Activated CD8-positive, alpha-beta memory T cell treated with anti-CD3 and anti-CD28 coated beads, Interleukin-2, amount 50 U/mL, for 24 hours (primary cell): ENCODE measurements around the gene NEURL2.

Source experiments
- DNase-seq: peaks from one replicate; pipeline ENCODE4 v3.0.0-alpha.2; 2020; ENCODE audit errors: extremely low read depth

The NEURL2 gene

DNA sequence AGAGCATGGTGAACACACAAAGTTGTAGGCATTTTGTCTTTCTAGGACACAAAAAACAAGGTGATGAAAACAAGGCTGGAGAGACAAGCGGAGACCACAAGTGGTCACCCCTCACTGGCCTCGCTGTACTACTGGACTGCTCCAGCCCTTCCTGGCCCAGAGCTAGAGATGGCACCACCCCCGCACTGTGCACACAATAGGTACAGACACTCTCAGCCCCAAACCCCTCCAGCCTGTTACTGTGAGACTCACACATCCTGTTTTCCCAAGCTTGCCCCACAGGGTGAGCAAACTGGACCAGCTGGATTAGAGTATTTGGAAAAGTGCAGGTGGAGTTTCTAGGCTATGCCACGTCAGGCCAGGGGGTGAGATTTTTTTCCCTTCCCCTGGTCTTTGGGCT, 18.4 kb downstream of the NEURL2 start:
- DNase-seq = no peak

DNA sequence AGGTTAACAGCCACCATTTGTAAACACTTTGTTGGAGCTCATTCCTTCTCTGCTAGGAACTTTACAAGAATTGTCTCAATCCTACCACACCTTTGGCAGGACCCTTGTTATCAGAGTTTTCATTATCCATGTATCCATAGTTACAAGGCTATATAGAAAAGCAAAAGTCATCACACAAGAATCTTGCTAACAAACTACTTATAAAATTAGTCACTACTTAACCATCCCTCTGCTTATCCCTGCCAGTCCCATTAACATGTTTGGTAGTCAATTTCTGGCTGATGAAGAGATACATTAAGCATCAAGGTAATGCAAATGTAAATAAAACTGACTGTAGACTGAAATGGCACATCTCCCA, 23.2 kb downstream of the NEURL2 start:
- no peak for DNase-seq

DNA sequence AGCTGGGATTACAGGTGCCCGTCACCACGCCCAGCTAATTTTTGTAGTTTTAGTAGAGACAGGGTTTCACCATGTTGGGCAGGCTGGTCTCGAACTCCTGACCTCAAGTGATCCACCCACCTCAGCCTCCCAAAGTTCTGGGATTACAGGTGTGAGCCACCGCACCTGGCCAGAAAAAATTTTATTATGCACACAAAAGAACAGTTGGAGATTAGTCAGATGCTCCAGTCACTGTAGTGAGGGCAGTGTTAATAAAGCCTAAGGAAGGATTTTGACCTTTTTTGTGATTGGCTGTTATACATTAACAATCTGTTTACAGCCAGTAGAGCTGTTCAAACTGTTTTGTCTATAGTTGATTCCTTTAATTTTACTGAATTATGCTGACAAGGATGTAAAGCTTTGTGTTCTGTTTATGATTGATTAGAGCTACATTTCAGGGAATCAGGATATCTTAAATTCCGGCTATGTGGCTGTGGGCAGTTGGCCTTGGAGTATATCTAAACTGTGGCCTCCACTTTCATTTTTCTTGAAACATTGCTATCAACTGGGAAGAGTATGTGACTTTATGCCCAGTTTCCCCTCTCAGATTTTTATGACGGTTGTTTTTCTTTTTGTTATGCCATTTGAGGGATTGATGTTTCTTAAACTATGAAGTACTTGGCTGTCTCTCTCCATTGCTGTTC, 23.7 kb downstream of the NEURL2 start:
- no peak for DNase-seq

DNA sequence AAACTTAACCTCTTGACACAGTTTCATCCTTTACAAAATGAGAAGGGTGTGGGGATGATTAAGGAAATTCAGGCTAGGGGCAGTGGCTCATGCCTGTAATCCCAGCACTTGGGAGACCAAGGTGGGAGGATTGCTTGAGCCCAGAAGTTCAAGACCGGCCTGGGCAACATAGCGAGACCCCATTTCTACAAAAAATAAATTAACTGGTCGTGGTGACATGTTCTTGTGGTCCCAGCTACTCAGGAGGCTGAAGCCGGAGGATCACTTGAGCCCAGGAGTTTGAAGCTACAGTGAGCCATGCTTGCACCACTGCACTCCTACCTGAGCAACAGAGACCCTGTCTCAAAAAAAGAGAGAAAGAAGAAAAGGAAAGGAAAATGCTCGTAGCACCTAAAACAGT, 24.6 kb downstream of the NEURL2 start:
- no peak for DNase-seq

DNA sequence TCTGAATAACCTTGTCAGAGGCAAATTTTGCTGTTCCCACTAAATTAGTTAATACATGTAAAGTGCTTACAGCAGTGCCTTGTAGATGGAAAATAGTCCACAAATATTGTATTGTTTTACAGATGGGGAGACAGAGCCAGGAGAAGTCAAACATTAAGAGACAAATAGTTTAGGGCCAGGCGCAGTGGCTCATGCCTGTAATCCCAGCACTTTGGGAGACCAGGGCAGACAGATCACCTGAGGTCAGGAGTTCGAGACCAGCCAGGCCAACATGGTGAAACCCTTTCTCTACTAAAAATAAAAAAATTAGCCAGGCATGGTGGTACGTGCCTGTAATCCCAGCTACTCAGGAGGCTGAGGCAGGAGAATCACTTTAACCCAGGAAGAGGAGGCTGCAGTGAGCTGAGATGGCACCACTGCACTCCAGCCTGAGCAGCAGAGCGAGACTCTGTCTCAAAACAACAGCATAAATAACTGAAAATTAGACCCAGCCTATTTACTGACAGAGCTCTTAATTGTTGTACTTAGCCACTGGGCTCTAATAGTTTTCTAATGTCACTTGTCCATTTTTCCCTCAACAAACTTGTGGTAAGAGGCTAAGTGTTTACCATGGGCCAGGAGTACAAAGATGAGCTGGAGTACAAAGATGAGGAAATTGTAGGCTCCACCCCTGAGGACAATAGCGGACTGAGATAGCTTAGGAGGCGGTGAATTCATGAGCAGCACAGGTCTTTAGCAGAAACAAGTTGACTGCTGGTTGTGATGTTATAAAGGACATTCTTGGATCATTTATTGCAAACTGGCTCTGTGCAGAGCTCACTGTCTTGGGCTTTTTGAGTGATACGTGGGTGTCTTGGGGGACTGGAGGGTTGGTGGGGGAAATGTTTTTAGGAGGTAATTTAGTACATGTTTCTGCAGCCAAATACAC, 27.2 kb downstream of the NEURL2 start:
- DNase-seq = no peak

DNA sequence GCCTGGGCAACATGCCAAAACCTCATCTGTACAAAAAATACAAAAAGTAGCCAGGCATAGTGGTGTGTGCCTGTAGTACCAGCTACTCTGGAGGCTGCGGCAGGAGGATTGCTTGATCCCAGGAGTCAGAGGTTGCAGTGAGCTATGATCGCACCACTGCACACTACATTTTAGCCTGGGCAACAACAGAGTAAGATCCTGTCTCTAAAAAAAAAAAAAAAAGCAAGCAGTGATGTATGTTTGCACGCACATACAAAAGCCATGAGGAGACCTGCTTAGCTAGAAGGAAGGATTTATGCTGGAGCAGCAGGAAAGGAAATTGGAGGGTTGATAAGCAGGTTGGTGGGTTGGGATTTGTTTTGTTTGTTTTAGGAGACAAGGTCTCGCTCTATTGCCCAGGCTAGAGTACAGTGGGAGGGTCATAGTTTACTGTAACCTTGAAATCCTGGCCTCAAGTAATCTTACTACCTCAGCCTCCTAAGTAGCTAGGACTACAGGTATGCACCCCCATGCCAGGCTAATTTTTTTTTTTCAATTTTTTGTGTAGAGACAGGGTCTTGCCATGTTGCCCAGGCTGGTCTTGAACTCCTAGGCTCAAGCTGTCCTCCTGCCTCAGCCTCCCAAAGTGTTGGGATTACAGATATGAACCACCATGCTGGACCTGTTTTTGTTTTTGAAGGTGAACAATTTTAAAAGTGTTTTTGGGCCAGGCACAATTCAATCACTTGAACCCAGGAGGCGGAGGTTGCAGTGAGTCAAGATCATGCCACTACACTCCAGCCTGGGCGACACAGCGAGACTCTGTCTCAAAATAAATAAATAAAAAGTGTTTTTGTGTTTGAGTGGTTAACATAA, 29.6 kb downstream of the NEURL2 start:
- DNase-seq = no peak

DNA sequence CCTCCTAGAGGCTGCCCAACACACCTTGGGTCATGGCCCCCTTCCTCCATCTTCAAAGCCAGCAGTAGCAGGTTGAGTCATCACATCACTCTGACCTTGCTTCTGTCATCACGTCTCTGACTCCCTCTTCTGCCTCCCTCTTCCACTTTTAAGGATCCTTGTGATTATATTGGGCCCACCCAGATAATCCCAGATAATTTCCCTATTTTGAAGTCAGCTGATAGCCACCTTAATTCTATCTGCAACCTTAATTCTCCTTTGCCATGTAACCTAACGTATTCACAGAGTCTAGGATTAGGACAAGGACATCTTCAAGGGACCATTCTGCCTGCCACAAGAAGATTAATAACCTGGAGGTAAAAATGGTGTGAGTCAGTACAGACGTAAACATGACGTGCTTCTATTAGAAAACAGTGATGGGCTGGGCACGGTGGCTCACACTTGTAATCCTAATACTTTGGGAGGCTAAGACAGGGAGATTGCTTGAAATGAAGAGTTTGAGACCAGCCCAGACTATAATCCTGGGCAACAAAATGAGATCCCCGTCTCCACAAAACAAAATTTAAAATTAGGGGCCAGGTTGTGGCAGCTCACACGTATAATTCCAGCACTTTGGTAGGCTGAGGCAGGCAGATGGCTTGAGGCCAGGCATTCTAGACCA, 30.3 kb downstream of the NEURL2 start:
- no peak for DNase-seq

DNA sequence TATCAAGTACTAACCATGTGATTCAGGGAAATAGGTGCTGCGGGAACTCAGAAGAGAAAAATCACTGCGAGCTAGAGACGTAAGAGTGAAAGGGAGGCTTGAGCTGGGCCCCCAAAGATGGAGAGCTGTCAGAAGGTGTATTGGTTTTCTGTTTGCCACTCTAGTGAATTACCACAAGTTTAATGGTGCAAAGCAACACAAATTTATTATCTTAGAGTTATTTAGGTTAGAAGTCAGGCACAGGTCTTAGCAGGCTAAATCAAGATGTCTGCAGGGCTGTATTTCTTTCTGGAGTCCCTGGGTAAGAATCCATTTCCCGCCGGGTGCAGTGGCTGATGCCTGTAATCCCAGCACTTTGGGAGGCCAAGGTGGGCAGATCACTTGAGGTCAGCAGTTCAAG, 31.1 kb downstream of the NEURL2 start:
- no peak for DNase-seq

DNA sequence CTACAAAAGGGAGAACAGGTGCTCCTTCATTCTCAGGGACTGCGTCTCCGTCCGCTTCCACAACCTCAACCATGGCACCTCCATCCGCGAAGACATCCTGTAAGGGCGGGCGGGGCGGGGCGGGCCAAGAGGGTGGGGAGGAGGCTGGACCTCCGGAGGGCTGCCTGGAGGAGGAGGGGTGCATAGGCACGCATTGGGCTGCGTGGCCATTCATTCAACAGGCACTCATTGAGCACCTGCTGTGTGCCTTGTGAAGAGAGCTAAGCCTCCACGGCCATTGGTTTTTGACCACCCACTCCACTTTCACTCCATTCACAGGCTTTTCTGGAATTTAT, 33.2 kb downstream of the NEURL2 start:
- no peak for DNase-seq

DNA sequence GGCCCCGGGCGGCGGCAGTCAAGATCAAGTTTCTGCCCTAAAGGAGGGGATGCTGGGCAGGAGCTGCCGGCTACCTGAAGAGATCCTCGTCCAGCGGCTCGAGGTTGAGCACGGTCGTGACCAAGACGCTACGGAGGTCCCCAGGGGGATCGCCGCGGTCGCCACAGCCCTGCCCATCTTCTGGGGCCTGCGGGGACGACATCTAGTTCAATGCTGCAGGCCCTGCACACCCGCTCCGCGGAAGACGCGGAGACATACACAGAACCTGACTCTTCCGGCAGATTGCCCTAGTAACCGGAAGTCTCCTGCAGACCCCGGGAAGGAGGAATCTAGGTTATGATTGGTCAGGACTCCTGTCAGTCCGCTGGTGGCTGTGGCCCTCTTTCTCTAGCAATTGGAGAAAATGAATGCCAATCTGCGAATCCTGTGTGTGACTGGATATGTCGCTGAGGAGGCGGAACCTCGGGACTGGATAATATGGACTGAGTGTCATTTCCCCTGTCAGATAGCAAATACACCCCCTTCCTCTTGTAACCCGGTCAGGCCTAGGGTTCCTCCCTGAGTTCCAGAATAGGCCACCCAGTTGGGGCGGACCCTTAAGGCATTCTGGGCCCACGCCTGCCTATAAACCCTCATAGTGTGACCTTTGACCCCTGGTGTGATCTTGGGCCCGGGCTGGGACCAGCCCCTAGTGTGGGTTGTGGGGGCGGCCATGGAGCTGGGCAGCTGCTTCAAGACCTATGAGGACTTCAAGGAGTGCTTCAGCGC, 33.7 kb downstream of the NEURL2 start, which contains the start of the genes ACOT8 and ZSWIM3:
Gene ACOT8, minus strand, starts transcription at position 279 of the 768 bp plus-strand sequence. Its CDS starts 77 bp downstream, at position 202.
Gene ZSWIM3, plus strand, starts transcription at position 501 of the 768 bp plus-strand sequence. Its CDS starts 212 bp downstream, at position 713.
- peak; percentile 87 for DNase-seq

DNA sequence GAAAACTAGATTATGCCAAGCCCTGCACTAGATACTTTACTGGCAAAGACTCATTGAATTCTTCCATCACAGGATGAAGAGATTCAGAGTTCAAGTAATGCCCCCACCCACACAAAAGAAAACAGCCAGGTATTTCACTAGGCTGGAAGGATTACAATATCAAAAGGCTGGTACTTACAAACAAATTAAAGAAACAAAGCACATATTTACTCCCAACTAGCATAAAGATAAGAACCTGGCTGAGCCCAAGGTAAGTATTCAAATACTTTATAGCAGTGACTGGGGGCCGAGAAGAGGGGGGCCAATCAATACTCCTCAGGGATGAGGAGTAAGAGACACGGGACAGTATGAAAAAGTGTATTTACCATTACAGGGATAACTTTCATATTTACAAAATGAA, 37.5 kb downstream of the NEURL2 start:
- no peak for DNase-seq

DNA sequence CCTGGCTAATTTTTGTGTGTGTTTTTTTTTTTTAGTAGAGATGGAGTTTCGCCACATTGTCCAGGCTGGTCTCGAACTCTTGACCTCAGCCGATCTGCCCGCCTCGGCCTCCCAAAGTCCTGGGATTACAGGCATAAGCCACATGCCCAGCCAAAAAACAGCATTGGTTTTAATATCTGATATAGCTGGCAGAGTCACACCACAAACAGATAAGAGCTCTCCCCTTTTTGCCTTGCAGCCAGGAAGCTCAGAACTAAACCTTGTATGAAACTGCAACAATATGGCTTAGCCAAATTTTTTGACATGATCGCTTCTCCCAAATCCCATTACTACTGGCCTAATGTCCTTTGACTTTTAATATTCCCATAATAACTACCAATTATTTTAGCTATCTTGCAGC, 38.7 kb downstream of the NEURL2 start:
- DNase-seq = no peak

DNA sequence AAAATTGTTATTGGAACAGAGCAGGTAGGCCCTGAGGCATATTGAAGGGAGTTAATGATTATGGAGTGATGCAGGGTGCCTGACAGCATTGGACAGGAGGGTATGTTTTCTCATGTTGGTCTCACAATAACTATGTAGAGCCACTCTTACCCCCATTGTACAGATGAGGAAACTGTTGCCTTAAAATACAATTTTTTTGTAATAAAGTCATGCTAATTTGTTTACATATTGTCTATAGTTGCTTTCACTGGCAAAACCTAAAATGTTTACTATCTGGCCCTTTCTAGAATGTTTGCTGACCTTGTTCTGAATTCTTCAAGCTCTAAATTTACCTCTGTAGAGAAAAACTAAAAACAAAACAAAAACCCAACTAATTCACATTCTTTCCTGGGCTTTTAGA, 39.5 kb downstream of the NEURL2 start:
- no peak for DNase-seq

DNA sequence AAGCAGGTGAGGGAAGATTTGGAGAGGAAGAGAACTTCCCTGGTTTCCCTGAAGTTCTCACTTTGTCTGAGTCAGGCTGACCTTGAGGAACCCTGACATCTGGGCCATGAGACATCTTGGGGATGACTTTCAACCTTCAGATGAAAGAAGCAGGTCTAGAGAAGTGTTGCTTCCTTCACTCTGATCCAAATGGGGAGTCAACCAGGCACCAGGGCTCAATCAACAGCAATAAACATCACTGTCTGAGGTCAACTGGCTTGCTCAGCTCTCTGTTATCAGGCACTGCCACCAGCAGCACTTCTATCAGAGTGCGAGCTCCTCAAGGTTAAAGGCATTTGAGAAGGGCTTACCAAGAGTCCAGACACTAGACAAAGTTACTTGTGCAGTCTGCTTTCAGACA, 40.1 kb downstream of the NEURL2 start:
- no peak for DNase-seq

DNA sequence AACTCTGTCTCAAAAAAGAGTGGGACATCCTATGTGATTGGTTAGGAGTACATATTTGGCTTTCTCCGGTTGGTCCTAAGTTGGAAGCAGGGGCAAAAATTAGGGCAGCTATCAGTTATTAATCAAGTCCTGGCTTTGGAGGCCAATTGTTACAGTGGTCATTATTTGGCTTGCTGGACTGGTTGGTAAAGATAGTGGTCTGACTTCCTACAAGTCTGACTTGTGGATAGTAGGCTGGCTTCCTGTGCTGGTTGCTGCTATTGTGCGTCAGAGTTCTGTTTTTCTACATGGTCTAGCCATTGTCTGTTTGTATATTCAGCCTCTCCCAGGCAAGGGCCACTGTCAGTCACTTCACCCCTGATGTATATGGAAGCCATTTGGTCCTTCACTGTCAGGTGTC, 40.8 kb downstream of the NEURL2 start:
- DNase-seq = no peak

DNA sequence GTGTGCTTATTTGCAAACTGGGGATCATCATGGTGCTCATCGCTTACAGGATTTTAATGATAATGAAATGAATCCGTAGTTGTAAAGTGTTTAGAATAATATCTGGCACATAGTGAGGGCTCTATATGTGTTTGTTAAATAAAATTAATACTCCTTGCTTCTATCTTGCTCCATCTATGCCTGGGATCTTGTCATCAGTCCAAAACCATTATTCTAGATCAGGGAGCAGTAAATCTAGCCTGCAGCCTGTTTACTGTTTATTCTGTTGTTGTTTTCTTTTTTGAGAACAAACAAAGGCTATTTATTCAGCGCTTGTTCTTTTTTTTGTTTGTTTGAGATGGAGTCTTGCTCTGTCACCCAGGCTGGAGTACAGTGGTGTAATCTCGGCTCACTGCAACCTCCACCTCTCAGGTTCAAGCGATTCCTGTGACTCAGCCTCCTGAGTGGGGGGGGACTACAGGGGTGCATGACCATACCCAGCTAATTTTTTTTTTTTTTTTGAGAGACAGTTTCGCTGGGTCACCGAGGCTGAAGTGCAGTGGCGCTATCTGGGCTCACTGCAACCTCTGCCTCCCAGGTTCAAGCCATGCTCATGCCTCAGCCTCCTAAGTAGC, 41.9 kb downstream of the NEURL2 start:
- DNase-seq = no peak

DNA sequence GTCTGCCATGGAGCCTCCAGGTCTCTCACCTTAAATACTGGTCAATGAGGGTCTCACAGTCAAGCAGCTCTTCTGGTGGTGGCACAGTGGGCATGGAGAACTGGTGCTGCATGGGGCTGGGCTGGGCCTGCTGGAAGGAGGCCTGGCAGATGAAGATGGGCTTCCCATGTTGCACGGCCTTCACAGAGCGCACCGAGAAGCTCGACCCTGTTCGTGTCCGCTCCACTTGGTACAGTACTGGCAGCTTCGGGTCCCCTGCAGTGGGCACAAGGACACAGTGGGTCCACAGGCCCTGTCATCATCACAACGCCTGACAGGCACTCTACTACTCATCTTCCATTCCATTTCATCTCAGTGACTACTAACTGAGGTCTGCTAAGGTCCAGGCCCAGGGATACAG, 42.6 kb downstream of the NEURL2 start:
- DNase-seq = no peak

DNA sequence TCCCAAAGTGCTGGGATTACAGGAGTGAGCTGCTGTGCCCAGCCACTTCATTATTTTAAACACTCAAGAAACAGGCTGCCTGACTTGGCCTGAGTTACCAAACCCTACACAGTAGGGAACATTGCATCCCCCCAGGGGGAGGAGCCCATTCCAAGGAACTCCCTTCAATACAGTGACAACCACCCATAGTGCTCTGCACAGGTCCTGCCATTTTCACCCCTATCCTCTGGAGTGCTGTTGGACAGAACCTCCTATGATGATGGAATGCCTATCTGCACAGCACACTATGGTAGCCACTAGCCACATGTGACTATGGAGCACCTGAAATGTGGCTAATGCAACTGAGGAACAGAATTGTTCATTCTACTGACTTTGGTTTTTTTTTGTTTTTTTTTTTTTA, 45.6 kb downstream of the NEURL2 start:
- no peak for DNase-seq

DNA sequence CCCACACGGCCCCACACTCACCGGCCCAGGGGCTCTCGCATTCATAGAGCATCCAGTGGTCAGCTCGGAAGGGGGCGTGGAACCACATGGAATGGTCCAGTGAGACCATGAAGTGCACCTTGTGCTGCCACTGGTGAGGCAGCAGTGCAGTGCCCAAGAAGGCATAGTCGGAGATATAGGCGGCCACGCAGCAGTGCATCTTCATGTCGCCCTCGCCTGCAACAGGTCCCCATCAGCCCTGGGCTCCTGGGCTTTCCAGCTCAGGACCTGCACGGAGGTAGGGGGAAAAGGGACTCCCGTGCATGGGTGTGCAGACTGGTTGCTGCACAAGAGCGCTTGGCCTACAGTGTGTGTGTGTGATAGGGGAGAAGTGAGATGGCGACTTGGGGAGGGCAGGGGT, 47.5 kb downstream of the NEURL2 start:
- DNase-seq = no peak

DNA sequence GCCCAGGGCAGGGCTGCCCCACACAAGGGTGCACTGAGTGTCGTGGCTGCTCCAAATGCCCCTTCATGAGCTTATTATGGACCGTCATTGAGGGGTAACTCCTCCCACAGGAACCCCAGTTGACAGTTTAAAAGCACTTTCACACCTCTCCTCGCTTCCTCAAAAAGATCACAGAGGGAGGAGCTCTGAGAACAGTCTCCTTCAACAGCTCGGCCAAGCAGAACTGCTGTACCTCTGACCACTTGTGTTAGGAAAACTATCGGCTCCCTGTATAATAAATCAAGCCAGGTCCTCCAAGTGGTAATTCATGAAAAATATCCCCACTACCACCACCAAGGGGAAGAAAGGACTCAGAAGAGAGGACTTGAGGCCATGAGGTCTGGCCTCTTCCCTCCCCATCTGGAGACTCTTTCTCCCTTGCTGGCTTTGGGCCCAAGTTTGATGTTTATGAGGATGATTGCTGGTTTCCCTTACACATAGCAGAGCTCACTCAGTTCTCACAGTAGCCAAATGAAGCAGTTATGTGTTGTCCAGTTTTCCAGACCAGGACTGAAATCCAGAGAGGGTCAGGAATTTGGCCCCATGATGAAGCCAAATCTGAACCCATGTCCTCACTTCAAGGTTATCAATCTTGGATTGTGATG, 48.7 kb downstream of the NEURL2 start:
- DNase-seq = no peak
